ENCODE results near the gene MAMLD1.

Gene MAMLD1

DNA sequence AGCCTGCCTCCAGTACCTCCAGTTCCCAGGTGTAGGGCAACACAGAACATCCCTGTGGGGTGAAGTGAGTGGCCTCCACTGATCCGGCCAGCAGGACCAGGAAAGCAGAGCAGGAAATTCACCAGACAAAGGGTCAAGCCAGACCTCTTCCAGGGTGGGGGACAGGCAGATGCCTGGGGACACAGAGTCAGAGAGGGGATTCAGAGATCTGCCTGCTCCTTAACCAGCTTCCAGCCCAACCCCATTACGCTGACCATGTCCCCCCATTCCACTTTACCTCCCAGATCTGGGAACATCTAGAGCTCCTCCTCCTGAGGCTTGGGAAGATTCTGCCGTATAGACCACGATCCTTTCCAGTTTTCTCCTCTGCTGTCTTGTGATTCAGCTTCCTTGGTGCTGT is 132.4 kb downstream of the MAMLD1 start:
- H3K4me1 Mint-ChIP-seq = no peaks in the 10 kb centered on the region
- DNase-seq (ENCODE audit: low spot score in 2 of 2) (no peak), ATAC-seq (ENCODE audit: low read depth) (no peak)
- no peaks in the 10 kb centered on the region for H3K9me3 Mint-ChIP-seq
- H3K4me3 Mint-ChIP-seq = no peak overlapping the region
- no peaks in the 10 kb centered on the region for H3K36me3 Mint-ChIP-seq
- H3K27me3 Mint-ChIP-seq = peaks cover 2% of the 10 kb centered on the region
- H3K27ac Mint-ChIP-seq = no peak overlapping the region

DNA sequence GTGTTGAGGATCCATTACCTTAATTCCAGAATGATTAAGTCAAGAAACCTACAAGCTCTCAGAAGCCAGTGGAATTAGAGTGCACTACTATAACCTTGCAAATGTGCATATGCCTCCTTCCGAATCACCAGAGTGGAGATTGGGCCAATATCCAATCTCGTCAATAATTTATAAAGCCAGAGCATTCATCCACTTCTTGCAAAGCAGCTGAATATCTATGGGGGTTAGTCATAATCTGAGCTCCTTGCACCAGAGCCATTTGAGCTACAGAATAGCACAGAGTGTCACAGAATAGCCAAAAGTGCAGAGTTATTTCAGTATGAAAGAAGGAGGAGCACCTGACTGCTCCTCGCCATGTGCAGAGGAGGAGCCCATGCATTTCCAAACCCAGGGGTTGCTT is 136.1 kb downstream of the MAMLD1 start:
- ATAC-seq (ENCODE audit: low read depth) = no peak
- Mint-ChIP-seq H3K9me3 (no peaks in the 10 kb centered on the region), H3K27me3 (peaks cover 2% of the 10 kb centered on the region), H3K36me3 (no peaks in the 10 kb centered on the region), H3K27ac (no peak overlapping the region), H3K4me3 (no peak overlapping the region), H3K4me1 (no peaks in the 10 kb centered on the region)
- no peak for DNase-seq (ENCODE audit: low spot score in 2 of 2)

DNA sequence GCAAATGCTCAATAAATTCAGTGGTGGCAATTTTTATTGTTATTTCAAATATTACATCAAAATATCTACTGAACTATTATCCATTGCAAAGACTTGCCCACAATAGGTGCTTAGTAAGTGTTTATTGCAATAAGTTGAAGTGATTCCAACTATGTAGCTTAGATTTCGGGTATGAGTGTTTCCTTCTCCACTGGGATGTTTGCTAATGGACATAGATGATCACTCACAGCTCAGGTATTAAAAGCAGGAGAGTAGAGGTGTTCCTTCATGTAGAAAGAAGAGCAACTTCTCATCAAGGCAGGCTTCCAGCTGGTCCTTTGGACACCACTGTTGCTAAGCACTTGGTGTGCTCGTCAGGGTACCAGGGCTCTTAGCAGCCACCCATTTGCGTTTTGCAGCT is 139.0 kb downstream of the MAMLD1 start:
- no peaks in the 10 kb centered on the region for H3K27me3 Mint-ChIP-seq
- DNase-seq (ENCODE audit: low spot score in 2 of 2) (no peak), ATAC-seq (ENCODE audit: low read depth) (no peak)
- H3K9me3 Mint-ChIP-seq = no peaks in the 10 kb centered on the region
- H3K27ac Mint-ChIP-seq = no peak overlapping the region
- H3K4me3 Mint-ChIP-seq = no peak overlapping the region
- H3K36me3 Mint-ChIP-seq = no peaks in the 10 kb centered on the region
- H3K4me1 Mint-ChIP-seq = no peaks in the 10 kb centered on the region

DNA sequence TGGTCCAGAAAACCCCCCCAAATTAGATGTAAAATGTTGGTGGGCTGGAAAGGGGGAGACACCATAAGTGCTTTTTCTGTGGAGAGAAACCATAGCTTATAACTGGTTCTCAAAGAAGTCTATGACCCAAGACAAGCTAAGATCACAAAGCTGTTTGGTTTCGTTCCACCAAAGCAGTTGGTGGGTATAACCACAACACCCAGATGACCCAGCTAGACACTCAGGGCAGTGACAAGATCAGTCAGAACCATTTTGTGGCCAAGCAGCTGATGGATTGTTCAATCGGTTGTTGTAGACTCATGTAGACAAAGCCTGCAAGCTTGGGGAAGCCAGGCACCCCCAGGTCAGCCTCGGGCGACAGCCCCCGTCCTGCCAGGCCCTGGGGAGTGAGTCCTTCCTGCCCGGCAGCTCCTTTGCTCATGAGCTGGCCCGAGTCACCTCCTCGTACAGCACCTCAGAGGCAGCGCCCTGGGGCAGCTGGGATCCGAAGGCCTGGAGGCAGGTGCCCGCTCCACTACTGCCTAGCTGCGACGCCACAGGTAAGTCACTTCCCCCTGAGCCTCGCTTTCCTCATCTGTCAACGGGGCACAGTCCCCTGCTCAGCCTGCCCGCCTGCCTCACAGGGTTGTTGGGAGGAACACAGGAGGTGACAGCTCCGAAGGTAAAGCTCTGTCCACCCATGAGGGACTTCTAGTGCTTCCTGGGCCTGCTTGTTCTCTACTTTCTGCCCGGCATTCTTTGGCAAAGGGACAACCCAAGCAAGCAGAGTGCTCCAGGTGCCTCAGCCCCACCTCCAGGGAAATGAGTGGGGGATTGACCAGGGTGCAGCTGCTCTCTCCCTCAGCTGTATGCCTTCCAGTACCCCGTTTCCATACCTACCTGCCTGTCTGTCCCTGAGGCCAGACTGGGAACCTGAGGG is 140.1 kb downstream of the MAMLD1 start:
- Mint-ChIP-seq H3K27ac (no peak overlapping the region), H3K36me3 (no peaks in the 10 kb centered on the region), H3K4me3 (no peak overlapping the region), H3K27me3 (no peaks in the 10 kb centered on the region), H3K9me3 (no peaks in the 10 kb centered on the region), H3K4me1 (no peaks in the 10 kb centered on the region)
- DNase-seq (ENCODE audit: low spot score in 2 of 2) (no peak), ATAC-seq (ENCODE audit: low read depth) (no peak)

DNA sequence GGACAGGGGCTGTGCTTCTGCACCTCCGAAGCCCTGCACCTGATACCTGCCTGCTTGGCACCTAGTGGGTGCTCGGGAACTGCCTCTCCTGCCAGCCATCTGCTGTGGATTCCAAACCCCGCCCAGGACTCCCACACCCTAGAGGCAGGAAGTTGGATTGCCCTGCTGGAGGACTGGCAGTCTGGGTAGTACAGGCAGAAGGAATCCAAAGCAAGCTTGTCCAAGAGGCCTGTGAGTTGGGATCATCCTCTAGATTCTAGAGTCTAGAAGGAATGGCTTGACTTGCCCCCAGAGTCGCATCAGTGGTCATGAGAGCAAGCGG is 140.7 kb downstream of the MAMLD1 start:
- Mint-ChIP-seq H3K27ac (no peak overlapping the region), H3K36me3 (no peaks in the 10 kb centered on the region), H3K4me3 (no peak overlapping the region), H3K4me1 (no peaks in the 10 kb centered on the region), H3K9me3 (no peaks in the 10 kb centered on the region), H3K27me3 (no peaks in the 10 kb centered on the region)
- DNase-seq (ENCODE audit: low spot score in 2 of 2) = no peak
- no peak for ATAC-seq (ENCODE audit: low read depth)

DNA sequence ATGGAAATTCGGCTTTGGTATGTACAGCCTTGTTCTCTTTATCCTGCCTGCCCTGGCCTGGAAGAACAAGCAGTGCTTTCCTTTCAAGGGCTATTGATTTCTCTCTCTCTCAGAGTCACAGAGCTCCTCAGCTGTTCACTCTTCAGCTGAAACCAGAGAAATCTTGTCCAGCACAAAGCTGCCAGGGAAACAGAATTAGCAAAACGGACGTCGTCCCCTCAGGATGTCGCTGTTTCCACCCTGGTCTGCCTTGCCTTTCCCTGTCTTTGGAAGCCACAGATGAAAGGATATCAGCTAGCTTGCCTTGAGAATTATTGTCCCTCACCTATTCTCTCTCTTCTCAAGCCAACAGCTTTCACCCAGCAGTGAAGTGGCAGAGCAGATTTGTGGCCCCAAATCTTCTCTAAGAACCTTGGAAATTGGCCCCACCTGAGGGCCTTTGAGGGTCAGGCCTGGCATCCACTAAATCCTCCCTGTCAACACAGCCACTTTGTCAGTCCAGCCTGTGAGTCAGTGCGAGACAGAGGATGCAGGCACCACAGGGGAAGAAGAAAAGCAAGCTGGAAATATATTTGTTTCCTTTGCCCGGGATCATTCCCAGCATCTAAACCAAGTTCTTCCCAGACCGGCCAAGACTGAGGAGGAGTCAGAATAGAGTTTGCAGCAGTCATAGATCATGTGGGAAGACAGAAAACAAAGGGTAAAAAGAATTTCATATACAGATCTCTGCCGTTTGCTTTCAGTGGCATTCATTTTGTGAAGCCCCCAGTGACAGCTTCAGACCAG is 141.5 kb downstream of the MAMLD1 start:
- H3K27ac Mint-ChIP-seq = no peak overlapping the region
- H3K27me3 Mint-ChIP-seq = no peaks in the 10 kb centered on the region
- H3K4me3 Mint-ChIP-seq = no peak overlapping the region

DNA sequence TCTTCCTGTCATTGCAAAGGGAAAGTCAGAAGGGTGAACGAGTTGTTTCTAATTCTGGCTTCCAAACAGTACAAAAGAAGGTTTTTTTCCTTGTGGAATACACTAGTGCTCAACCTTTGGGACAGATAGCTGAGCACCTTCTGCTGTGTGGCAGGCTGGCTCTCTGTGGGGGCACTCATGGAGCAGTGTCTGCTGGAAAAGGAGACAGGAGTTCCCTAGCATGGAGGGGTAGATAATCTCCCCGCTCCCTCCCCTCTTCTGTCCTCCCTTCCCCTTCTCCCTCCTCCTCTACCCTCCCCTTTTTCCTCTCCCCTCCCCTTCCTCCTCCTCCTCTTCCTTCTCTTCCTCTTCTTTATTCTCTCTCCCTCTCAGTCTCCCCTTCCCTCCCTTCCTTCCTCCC is 142.9 kb downstream of the MAMLD1 start:
- no peaks in the 10 kb centered on the region for H3K9me3 Mint-ChIP-seq
- H3K27ac Mint-ChIP-seq = no peak overlapping the region
- no peaks in the 10 kb centered on the region for H3K36me3 Mint-ChIP-seq
- no peaks in the 10 kb centered on the region for H3K27me3 Mint-ChIP-seq
- H3K4me3 Mint-ChIP-seq = no peak overlapping the region
- H3K4me1 Mint-ChIP-seq = no peaks in the 10 kb centered on the region
- no peak for ATAC-seq (ENCODE audit: low read depth)
- DNase-seq (ENCODE audit: low spot score in 2 of 2) = no peak

More for the DNA sequence above, 141.5 kb downstream of the MAMLD1 start:
- Mint-ChIP-seq H3K9me3 (no peaks in the 10 kb centered on the region), H3K36me3 (no peaks in the 10 kb centered on the region), H3K4me1 (no peaks in the 10 kb centered on the region)
- no peak for ATAC-seq (ENCODE audit: low read depth)
- no peak for DNase-seq (ENCODE audit: low spot score in 2 of 2)

DNA sequence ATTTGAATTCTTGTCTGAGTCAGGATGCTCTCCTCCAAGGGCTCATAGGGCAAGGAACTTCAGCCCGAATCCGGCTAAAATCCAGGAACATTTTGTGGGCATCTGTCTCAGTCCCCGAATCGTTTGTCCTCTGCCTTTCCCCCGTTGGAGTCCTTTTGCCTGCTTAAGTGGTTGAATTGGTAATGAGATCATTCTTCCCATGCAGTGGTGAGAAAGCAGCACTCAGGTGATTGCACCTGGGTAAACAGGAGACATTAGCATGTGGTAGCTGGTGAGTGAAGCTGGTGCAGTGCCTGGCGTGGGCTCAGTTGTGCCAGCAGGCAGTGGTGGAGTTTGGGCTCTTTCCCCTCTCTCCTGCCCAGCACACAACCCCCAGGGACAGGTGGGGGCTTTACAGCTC is 143.4 kb downstream of the MAMLD1 start:
- Mint-ChIP-seq H3K27me3 (no peaks in the 10 kb centered on the region), H3K4me1 (no peaks in the 10 kb centered on the region), H3K36me3 (no peaks in the 10 kb centered on the region), H3K9me3 (no peaks in the 10 kb centered on the region), H3K4me3 (no peak overlapping the region), H3K27ac (no peak overlapping the region)
- no peak for ATAC-seq (ENCODE audit: low read depth)
- DNase-seq (ENCODE audit: low spot score in 2 of 2) = no peak

DNA sequence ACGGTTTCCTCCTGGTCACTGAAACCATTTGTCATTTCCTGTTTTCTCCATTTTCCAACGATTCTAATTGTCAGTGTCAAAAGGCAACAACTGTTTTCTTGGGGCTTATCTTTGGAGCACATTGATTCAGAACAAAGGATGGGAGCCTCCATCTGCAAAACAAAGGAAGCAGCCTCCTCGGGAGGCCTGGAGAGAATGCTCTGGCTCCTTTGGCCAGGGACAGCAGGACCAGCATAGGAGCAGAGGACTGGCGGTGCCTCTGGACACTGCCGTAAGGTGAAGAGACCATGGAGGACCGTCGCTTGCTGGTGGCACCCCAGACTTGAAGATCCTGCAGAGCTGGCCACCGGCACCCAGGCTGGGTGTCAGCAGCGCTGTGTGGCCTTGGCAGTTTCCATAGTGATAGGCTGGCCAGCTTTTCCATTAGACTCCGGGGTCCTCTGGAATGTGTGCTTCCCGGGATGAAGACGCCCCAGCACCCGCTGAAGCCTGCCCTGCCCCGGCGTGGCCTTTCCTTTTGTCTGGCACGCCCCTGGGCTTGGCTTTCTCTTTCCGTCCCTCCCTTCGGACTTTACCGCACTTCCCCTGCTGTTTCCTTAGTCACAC is 144.2 kb downstream of the MAMLD1 start:
- DNase-seq (ENCODE audit: low spot score in 2 of 2) (no peak), ATAC-seq (ENCODE audit: low read depth) (no peak)
- Mint-ChIP-seq H3K27ac (no peak overlapping the region), H3K4me3 (no peak overlapping the region), H3K36me3 (no peaks in the 10 kb centered on the region), H3K4me1 (no peaks in the 10 kb centered on the region), H3K9me3 (no peaks in the 10 kb centered on the region), H3K27me3 (no peaks in the 10 kb centered on the region)

DNA sequence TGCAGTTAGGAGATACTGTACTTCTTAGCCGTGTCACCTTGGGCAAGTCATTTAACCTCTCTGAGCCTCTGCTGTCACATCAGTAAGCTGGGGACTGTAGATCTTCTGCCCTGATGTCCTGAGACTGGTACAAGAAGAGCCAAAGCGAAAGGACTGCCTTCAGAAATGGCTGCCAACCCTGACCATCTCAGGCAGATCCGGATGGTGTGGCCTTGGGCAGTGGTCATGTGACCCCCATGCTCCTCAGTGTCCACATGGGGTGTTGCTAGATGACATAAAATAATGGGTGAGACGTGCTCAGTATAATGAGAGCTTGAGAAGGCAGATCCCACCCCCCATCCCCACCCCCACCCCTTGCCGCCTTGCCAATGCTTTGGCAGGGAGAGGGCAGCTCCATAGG is 144.9 kb downstream of the MAMLD1 start:
- no peak overlapping the region for H3K4me3 Mint-ChIP-seq
- DNase-seq (ENCODE audit: low spot score in 2 of 2) = no peak

DNA sequence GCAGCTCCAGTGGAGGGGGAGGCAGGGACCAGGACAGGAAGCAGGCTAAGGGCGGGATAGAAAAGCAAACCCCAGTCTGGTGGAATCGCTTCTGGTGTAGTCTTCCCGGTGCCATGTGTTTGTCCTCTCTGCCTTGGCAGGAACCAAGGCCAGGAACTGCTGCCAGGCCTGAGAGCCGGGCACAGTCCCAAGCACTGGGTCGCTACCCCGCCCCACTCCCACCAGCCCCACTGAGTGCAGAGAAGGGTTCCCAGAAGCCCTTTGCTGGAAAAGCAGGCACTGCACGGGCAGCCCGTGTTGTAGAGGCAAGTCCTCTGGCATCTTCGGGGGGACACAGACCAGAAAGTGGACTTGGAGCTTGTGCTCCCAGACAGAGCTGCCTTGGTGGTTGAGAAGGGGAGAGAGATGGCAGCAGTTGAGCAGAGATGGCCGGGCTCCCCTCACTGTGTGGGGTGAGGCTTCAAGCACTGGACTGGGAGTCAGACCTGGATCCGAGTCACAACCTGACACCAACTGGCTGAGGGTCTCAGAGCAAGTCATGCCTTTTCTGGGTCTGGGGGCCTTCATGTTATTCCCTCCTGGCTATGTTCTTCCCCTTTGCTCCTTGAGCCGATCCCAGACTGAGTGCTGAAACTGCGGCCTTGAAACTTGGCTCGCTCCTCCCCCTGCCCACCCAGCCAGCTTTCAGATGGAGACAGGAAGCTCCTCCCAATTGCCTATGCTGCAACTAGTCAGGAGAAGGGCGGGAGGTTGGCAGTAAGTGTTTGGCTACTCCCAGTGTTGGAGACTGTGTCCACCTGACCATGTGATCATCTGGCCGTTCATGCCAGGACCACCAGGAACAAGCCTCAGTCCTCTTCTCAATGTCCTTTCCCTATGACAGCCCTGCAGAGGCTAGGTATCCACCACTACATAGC is 145.6 kb downstream of the MAMLD1 start:
- ATAC-seq (ENCODE audit: low read depth) (no peak), DNase-seq (ENCODE audit: low spot score in 2 of 2) (no peak)
- no peaks in the 10 kb centered on the region for H3K36me3 Mint-ChIP-seq
- no peaks in the 10 kb centered on the region for H3K27me3 Mint-ChIP-seq
- H3K9me3 Mint-ChIP-seq = no peaks in the 10 kb centered on the region
- H3K4me3 Mint-ChIP-seq = no peak overlapping the region
- H3K4me1 Mint-ChIP-seq = no peaks in the 10 kb centered on the region
- H3K27ac Mint-ChIP-seq = no peak overlapping the region

More for the DNA sequence above, 144.9 kb downstream of the MAMLD1 start:
- H3K36me3 Mint-ChIP-seq = no peaks in the 10 kb centered on the region
- H3K27ac Mint-ChIP-seq = no peak overlapping the region
- H3K9me3 Mint-ChIP-seq = no peaks in the 10 kb centered on the region
- H3K27me3 Mint-ChIP-seq = no peaks in the 10 kb centered on the region
- H3K4me1 Mint-ChIP-seq = no peaks in the 10 kb centered on the region
- no peak for ATAC-seq (ENCODE audit: low read depth)

DNA sequence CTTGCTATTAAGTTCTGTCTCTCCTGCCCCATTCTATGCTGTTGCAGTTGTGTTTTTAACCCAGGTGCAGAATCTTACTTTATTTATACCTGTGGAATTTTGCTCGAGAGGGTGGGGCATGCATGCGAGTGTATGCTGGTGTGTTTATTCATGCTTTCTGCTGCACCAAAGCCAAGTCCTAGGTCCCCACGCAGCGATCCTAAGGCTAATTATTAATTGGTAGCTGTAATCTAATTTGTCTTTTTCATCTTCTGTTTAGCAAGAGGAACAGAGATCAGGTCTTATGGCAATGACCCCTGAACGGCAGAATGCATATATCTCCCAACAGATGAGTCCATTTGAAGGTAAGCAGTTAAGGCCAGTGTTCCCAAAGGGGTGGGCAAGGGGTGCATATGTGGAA is 146.6 kb downstream of the MAMLD1 start:
- no peak for DNase-seq (ENCODE audit: low spot score in 2 of 2)
- H3K27me3 Mint-ChIP-seq = no peaks in the 10 kb centered on the region
- no peak for ATAC-seq (ENCODE audit: low read depth)
- H3K27ac Mint-ChIP-seq = no peak overlapping the region
- H3K36me3 Mint-ChIP-seq = no peaks in the 10 kb centered on the region
- H3K4me3 Mint-ChIP-seq = no peak overlapping the region
- H3K4me1 Mint-ChIP-seq = no peaks in the 10 kb centered on the region
- H3K9me3 Mint-ChIP-seq = no peaks in the 10 kb centered on the region

DNA sequence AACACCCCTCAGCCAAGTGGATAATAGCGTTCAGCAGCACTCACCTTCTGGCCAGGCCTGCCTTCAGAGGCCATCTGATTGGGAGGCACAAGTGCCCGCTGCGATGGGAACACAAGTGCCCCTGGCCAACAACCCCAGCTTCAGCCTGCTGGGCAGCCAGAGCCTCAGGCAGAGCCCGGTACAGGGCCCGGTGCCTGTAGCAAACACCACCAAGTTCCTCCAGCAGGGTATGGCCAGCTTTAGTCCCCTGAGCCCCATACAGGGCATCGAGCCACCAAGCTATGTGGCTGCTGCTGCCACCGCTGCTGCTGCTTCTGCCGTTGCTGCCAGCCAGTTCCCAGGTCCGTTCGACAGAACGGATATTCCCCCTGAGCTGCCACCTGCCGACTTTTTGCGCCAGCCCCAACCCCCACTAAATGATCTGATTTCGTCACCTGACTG is 149.4 kb downstream of the MAMLD1 start:
- Mint-ChIP-seq H3K4me1 (no peaks in the 10 kb centered on the region), H3K36me3 (no peaks in the 10 kb centered on the region), H3K9me3 (no peaks in the 10 kb centered on the region), H3K27ac (no peak overlapping the region), H3K4me3 (no peak overlapping the region), H3K27me3 (peaks cover 12% of the 10 kb centered on the region)
- no peak for DNase-seq (ENCODE audit: low spot score in 2 of 2)
- no peak for ATAC-seq (ENCODE audit: low read depth)
